CD4-positive, alpha-beta T cell (primary cell): Measurements from ENCODE around the gene HEY2. TPM values are rescaled to one million over a fixed set of nuclear protein-coding genes. Genes with fewer than 3 reads are reported as not detected.

Experiments
- ATAC-seq: fragments of 200-7000 bp; cut with Tn5 transposase; one replicate; pipeline ENCODE4 v1.10.0; 2022; ENCODE audit warnings: mild to moderate bottlenecking; ENCODE audit not compliant: poor library complexity
- CTCF ChIA-PET: fragments of 350-600 bp; sonication (Branson Sonifier 250); formaldehyde crosslinking; loops from one replicate; lab custom pipeline; 2021; ENCODE audit warnings: antibody characterized with exemption, inconsistent platforms; lab: Charles Lee
- POLR2A ChIA-PET: fragments of 350-600 bp; sonication (Branson Sonifier 250); formaldehyde crosslinking; loops from one replicate; lab custom pipeline; 2021; ENCODE audit warnings: antibody characterized with exemption, inconsistent platforms; lab: Charles Lee
- DNase-seq, 14 experiments: peaks; one replicate each; pipeline ENCODE4 v3.0.0-alpha.2; 2013 to 2020; ENCODE audit warnings: mixed read lengths in 2 of 14
- H3K27ac ChIP-seq, 2 donors: one replicate each; pipeline versions ENCODE4 v1.5.1 to v1.7.0; 2013; ENCODE audit warnings: low read length in 2 of 2, low read depth in 1 of 2, mild to moderate bottlenecking in 1 of 2
- H3K27me3 ChIP-seq, 2 experiments: 1 replicate in 1 of 2; 2 replicates in 1 of 2; pipeline versions ENCODE4 v1.6.1 to v1.7.0; 2013; ENCODE audit warnings: low read length in 2 of 2, control low read depth in 1 of 2, mild to moderate bottlenecking in 1 of 2, moderate library complexity in 1 of 2; ENCODE audit not compliant: insufficient read depth in 2 of 2, control insufficient read depth in 1 of 2
- H3K36me3 ChIP-seq: one replicate; pipeline ENCODE4 v1.6.1; 2013; ENCODE audit warnings: low read length, control low read depth; ENCODE audit not compliant: insufficient read depth
- H3K4me1 ChIP-seq: one replicate; pipeline ENCODE4 v1.6.1; 2013; ENCODE audit warnings: low read length, control low read depth; ENCODE audit not compliant: insufficient read depth
- H3K4me3 ChIP-seq: one replicate; pipeline ENCODE4 v1.5.1; 2013; ENCODE audit warnings: mild to moderate bottlenecking, low read length, moderate library complexity
- H3K9me3 ChIP-seq, 2 experiments: 1 replicate in 1 of 2; 2 replicates in 1 of 2; pipeline versions ENCODE4 v1.6.1 to v1.7.0; 2013; ENCODE audit warnings: low read length in 2 of 2, mild to moderate bottlenecking in 2 of 2, control low read depth in 1 of 2, moderate library complexity in 1 of 2; ENCODE audit not compliant: control insufficient read depth in 1 of 2, insufficient read depth in 1 of 2
- H3K27ac Mint-ChIP-seq: one replicate; pipeline ENCODE4 v1.8.0; 2020; ENCODE audit warnings: mixed read lengths
- H3K27me3 Mint-ChIP-seq: one replicate; pipeline ENCODE4 v1.8.0; 2021; ENCODE audit warnings: mixed read lengths
- H3K36me3 Mint-ChIP-seq: one replicate; pipeline ENCODE4 v1.8.0; 2021; ENCODE audit warnings: low read depth, mixed read lengths
- H3K4me1 Mint-ChIP-seq: one replicate; pipeline ENCODE4 v1.8.0; 2021; ENCODE audit warnings: low read depth, mixed read lengths
- H3K4me3 Mint-ChIP-seq: one replicate; pipeline ENCODE4 v1.8.0; 2020; ENCODE audit warnings: mild to moderate bottlenecking, mixed read lengths
- H3K9me3 Mint-ChIP-seq: one replicate; pipeline ENCODE4 v1.8.0; 2020; ENCODE audit warnings: mixed read lengths
- intact Hi-C, 2 experiments: fragments of 100-400 bp; cut with DNase I in 1 of 2; cut with micrococcal nuclease in 1 of 2; formaldehyde crosslinking; loops; one replicate each; pipeline versions ENCODE4 v1.15.1 to v1.9.0; 2023 to 2025; cut with DNase I, micrococcal nuclease
- total RNA-seq, 174 experiments: library from RNA in 2 of 174; stranded (reverse) in 2 of 174; gene quantifications; one replicate each; pipeline ENCODE4 v1.2.3 and lab custom pipeline; 2021 to 2026
- TF ChIP-seq, protein P1 (sequence below): fragments of 200-600 bp; IDR thresholded peaks from one replicate; pipeline ENCODE4 v1.8.0; 2022; ENCODE audit warnings: antibody characterized with exemption, mild to moderate bottlenecking

The HEY2 gene
- total RNA-seq, 2 experiments from 2014 or later, result 0.08 to 0.30 TPM

DNA sequence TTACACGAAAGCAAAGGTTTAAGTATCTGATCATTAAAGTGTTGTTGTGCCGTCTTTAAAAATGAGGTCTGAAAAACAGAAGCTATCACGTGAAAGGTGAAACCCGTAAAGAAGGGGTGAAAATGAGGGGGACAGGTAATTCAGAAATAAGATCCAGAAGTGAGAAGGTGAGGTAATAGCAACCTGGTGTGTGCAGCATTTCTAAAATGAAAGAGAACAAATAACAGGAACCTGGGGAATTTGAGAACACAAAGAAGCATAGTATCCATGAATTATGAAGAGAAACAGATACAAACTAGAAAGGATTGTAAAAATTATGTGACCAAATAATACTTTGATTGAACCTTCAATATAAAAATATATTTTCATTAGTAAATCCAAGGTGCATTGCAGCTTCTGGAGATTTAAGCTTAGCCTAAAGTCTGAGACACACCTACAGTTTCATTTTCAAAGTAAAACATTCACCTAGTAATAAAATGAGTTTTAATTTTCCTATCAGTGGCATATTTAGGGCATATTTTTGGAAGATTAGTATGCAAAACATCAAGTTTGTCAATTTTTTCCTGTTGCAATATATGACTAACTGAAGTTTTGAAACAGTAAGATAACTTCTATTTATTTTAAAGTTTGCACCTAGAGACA lies 1.4 kb downstream of the HEY2 start:
- Mint-ChIP-seq H3K27me3 (peaks cover 88% of the 10 kb centered on the region), H3K36me3 (peaks cover 4% of the 10 kb centered on the region), H3K4me1 (peaks cover 38% of the 10 kb centered on the region), H3K9me3 (no peaks in the 10 kb centered on the region), H3K27ac (peak overlapping the region; percentile 3), H3K4me3 (peak overlapping the region; percentile 86)
- TF ChIP-seq, protein P1, sequence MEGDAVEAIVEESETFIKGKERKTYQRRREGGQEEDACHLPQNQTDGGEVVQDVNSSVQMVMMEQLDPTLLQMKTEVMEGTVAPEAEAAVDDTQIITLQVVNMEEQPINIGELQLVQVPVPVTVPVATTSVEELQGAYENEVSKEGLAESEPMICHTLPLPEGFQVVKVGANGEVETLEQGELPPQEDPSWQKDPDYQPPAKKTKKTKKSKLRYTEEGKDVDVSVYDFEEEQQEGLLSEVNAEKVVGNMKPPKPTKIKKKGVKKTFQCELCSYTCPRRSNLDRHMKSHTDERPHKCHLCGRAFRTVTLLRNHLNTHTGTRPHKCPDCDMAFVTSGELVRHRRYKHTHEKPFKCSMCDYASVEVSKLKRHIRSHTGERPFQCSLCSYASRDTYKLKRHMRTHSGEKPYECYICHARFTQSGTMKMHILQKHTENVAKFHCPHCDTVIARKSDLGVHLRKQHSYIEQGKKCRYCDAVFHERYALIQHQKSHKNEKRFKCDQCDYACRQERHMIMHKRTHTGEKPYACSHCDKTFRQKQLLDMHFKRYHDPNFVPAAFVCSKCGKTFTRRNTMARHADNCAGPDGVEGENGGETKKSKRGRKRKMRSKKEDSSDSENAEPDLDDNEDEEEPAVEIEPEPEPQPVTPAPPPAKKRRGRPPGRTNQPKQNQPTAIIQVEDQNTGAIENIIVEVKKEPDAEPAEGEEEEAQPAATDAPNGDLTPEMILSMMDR, result no peak
- Histone ChIP-seq H3K9me3 (peaks cover 0 to 11% of the 10 kb centered on the region in 2 experiments), H3K27ac (no peak overlapping the region), H3K4me3 (no peak overlapping the region), H3K27me3 (peaks cover 39 to 67% of the 10 kb centered on the region in 2 experiments), H3K36me3 (no peaks in the 10 kb centered on the region), H3K4me1 (peaks cover 38% of the 10 kb centered on the region)
- intact Hi-C loops, result loop anchor here in 1 of 2 experiments (5.0 kb wide), 1 partner anchor 559 kb away; no protein-coding TSS in a partner anchor
- ChIA-PET CTCF (interaction anchor here (1.2 to 1.7 kb wide), 2 partner anchors 206 to 207 kb away, joined by 3 to 4 read pairs; partner anchors contain the start of gene HINT3), POLR2A (interaction anchor here (2.3 kb wide), 1 partner anchor 40 kb away, joined by 7 read pairs; the partner anchor contains the start of gene NCOA7)
- no peak for DNase-seq
- ATAC-seq, result no peak

DNA sequence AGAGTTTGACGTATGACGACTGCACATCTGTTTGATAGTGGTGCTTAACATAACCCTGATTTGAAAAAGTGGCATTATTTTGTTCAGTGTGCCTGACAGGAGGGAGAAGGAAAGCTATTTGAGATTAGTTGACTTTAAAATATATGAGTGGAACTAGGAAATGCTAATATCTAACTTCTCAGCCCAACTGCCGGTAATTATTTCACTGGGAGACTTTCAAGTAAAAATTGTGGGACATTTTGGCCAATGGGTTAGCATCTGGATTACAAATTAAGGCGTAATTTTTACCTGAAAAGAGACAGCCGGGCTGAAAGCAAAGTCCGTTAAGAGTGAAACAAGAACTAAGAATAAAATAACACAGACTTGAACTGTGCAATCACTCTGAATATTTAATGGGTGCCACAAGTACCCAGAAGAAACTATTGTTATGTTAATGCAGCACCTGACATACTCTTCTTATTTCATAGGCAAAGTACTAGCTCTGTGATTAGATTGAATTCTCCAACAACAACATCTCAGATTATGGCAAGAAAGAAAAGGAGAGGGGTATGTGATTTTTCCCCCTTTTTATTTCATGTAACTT lies 2.0 kb downstream of the HEY2 start:
- H3K4me1 Mint-ChIP-seq, result peaks cover 35% of the 10 kb centered on the region
- Histone ChIP-seq H3K27ac (no peak overlapping the region), H3K4me3 (no peak overlapping the region), H3K4me1 (peaks cover 35% of the 10 kb centered on the region), H3K27me3 (peaks cover 33 to 61% of the 10 kb centered on the region in 2 experiments), H3K9me3 (peaks cover 0 to 11% of the 10 kb centered on the region in 2 experiments), H3K36me3 (no peaks in the 10 kb centered on the region)
- H3K4me3 Mint-ChIP-seq, result no peak overlapping the region
- TF ChIP-seq, protein P1, result no peak
- no peak overlapping the region for H3K27ac Mint-ChIP-seq
- ATAC-seq (no peak), DNase-seq (no peak)
- peaks cover 4% of the 10 kb centered on the region for H3K36me3 Mint-ChIP-seq
- intact Hi-C loops, result loop anchor here in 1 of 2 experiments (5.0 kb wide), 1 partner anchor 559 kb away; no protein-coding TSS in a partner anchor
- POLR2A ChIA-PET, result interaction anchor here (1.5 to 2.3 kb wide), 2 partner anchors 40 to 235 kb away, joined by 3 to 7 read pairs; partner anchors contain the start of genes NCOA7 and TRMT11
- CTCF ChIA-PET, result interaction anchor here (0.9 to 1.7 kb wide), 3 partner anchors 205 to 438 kb away, joined by 3 to 4 read pairs (median 3); partner anchors contain the start of gene HINT3
- no peaks in the 10 kb centered on the region for H3K9me3 Mint-ChIP-seq
- H3K27me3 Mint-ChIP-seq, result peaks cover 87% of the 10 kb centered on the region

DNA sequence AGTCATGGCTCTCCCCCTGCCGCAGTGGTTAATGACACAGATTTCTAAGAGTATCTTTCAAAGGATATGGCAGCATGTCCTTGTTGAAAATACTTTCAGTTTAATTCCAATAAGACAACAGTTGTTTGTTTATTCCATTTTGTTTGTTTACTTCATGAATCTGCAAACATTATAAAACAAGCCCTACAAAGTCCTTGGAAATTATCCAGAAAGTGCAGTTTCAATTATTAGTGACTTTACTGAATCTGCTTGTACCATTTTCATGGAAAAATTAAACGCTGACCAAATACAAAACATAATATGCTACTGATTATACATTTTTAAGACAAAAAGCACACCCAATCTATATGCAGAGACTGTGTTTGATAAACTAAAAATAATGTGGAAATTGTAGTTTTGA lies 3.3 kb downstream of the HEY2 start:
- Histone ChIP-seq H3K9me3 (peaks cover 0 to 11% of the 10 kb centered on the region in 2 experiments), H3K4me1 (peaks cover 23% of the 10 kb centered on the region), H3K4me3 (no peak overlapping the region), H3K27me3 (peaks cover 26 to 48% of the 10 kb centered on the region in 2 experiments), H3K36me3 (no peaks in the 10 kb centered on the region), H3K27ac (no peak overlapping the region)
- DNase-seq (no peak), ATAC-seq (no peak)
- H3K36me3 Mint-ChIP-seq, result peaks cover 4% of the 10 kb centered on the region
- peaks cover 24% of the 10 kb centered on the region for H3K4me1 Mint-ChIP-seq
- H3K27me3 Mint-ChIP-seq, result peaks cover 89% of the 10 kb centered on the region
- CTCF ChIA-PET, result interaction anchor here (1.0 to 1.9 kb wide), 4 partner anchors 11 to 442 kb away, joined by 3 to 6 read pairs (median 4); partner anchors contain the start of gene HINT3
- no peaks in the 10 kb centered on the region for H3K9me3 Mint-ChIP-seq
- POLR2A ChIA-PET, result interaction anchor here (1.2 to 2.3 kb wide), 3 partner anchors 38 to 233 kb away, joined by 3 to 7 read pairs (median 5); partner anchors contain the start of genes HINT3, NCOA7 and TRMT11
- no peak overlapping the region for H3K27ac Mint-ChIP-seq
- no peak overlapping the region for H3K4me3 Mint-ChIP-seq
- TF ChIP-seq, protein P1, result no peak
- intact Hi-C loops, result loop anchor here (1.0 to 5.0 kb wide), 3 partner anchors 440 to 560 kb away; no protein-coding TSS in a partner anchor
